HG03571 (cell line): ENCODE data around the gene FAT2.

Experiments used
- ATAC-seq: cut with Tn5 transposase; IDR thresholded peaks from one replicate; pipeline ENCODE4 v1.9.1; 2021; ENCODE audit not compliant: unreplicated experiment

The FAT2 gene

DNA sequence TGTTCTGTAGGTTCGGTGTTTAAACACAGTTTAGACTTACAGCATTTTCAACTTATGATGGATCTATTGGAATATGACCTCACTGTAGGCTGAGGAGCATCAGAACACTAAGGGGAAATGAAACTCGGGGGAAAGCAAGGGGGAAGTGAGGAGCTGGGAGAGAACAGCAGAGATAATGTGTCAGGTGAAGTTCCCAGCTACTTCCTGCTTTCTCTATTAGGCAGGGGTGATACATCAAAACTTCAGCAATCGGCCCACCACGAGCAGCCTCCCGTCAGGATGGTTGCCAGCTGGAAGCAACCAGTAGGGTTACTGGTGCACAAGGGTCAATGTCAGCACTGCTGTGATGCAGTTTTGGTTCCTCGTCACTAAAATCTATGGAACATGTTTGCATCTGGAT is 34.3 kb downstream of the FAT2 start:
- no peak for ATAC-seq

DNA sequence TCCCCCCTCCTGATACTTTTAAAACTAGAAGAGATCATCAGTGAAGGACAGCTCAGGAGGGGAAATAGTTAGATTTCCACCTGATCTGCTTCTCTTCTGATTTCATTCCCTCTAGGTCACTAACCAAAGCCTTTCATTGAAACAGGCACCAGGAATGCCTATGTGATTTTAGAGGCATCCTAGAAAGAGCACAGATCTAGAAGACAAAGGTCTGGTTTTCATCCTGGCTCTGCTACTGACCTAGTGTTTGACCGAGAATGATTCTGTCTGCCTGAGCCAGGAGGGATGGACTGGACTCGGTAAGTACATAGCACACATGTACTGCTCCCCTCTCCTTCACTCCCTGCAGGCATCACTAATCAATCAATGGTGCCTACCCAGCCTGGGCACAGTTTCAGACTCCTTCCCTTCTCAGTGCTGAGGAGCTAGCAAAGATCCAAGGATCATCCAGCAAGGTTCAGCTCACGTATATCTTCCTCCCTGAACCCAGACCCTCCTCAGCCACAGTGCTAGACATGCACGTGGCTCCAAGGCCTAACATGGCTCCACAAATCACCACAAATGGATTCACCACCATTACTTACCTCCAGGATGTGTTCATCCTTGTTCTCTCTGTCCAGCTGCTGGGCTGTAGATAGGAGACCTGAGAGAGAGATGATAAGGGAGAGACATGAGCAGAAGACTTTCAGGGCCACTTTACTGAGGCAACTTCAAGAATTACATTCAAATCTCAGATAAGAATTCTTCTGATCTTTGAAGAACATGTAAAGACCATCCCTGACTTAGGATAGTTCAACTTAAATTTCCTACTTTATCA is 35.2 kb downstream of the FAT2 start:
- no peak for ATAC-seq

DNA sequence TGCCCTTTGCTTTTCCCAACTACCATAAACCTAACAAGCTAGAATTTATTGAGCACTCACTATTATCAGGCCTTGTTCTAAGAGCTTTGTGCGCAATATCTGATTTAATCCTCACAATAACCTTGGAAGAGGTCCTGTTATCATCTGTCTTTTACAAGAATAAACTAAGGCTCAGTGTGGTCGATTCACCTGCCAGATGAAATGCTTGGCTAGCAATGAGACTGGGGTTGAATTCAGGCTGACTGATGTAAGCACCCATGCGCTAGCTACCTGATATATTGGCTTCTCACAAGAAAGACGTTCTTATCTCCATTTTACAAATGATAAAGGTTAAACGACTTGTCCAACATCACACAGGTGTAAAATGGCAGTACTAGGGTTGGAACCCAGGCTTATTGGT is 37.4 kb downstream of the FAT2 start:
- no peak for ATAC-seq

- ATAC-seq = no peak
Measured at GRCh38 chr5:151553130-151553670, 37.9 kb downstream of the FAT2 start.

- ATAC-seq = no peak
Measured at GRCh38 chr5:151551985-151552384, 39.1 kb downstream of the FAT2 start.

DNA sequence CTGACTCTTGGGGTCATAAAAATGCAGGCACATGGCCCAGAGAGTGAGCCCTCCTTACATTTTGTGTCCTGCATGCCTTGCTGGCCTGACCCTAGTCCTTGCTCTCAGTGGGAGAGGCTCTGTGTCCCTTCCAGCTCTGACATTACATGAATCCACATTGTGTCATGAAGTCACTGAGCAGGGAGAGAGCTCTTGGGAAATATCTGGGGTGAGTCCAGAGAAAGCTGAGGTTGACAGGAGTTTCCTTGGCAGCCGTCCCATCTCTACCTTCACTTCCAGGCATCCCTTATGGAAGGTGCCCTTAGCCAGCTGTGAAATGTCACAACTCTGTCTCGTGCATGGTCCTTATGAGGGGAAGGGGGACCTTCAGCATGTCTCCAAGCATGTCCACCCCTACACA is 41.0 kb downstream of the FAT2 start:
- ATAC-seq = no peak

DNA sequence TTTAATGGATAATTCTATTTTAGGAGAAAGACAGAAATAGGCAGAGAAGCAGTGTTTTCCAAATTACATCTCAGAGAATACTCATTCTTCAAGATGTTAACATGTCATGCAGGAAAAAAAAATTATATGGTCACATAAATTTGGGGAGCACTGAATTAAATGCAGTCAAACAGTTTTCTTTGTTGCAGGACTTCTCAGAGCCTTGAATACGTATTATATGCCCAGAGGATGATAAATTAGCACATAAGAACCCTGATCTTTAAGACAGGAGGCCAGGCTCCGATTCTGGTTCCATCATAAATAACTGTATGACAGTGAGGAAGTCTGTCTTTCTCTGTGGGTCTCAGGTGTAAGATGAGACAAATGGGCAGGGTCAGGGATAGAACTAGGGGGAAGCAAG is 41.4 kb downstream of the FAT2 start:
- ATAC-seq = no peak

DNA sequence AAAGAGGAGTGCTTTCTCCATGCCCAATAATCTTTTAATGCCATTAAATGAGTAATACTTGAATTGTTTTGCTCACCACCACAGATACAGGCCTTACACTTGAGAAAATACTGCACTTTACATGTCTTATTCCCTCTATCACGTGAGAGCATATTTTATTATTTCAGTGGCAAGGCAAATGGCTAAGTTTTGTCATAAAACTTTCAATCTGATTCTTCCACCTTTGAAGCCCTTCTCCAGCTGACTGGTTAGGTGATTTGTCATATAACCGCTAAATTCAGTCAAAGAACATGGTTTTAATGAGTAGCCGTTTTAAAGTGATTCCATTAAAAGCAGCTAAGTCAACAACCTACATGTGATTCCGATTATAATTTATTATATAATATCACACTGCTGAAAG is 43.8 kb downstream of the FAT2 start:
- ATAC-seq = no peak

GRCh38 chr5:151541571-151541970 is 49.6 kb downstream of the FAT2 start:
- ATAC-seq = no peak
